ENCODE results near the gene NRG3.

NRG3 gene

GRCh38 chr10:81963606-81964005 is 88.6 kb downstream of the NRG3 start:
- Histone ChIP-seq H3K36me3 (ENCODE audit: control insufficient read depth, low read depth, low read length) (no peaks in the 10 kb centered on the region), H3K27me3 (ENCODE audit: control insufficient read depth, insufficient read depth, low read length) (no peaks in the 10 kb centered on the region), H3K27ac (ENCODE audit: low read length) (no peak overlapping the region), H3K4me3 (ENCODE audit: low read length) (no peak overlapping the region), H3K9me3 (ENCODE audit: control insufficient read depth, low read depth, low read length) (no peaks in the 10 kb centered on the region), H3K4me1 (ENCODE audit: control insufficient read depth, low read depth, low read length) (no peaks in the 10 kb centered on the region), H3K9ac (ENCODE audit: low read length) (no peak overlapping the region)

GRCh38 chr10:81967716-81968115 is 92.7 kb downstream of the NRG3 start:
- no peak overlapping the region for H3K9ac ChIP-seq (ENCODE audit: low read length)
- no peaks in the 10 kb centered on the region for H3K36me3 ChIP-seq (ENCODE audit: control insufficient read depth, low read depth, low read length)
- H3K27me3 ChIP-seq (ENCODE audit: control insufficient read depth, insufficient read depth, low read length) = no peaks in the 10 kb centered on the region

GRCh38 chr10:81969136-81969535 is 94.1 kb downstream of the NRG3 start:
- H3K4me1 ChIP-seq (ENCODE audit: control insufficient read depth, low read depth, low read length) = no peaks in the 10 kb centered on the region
- no peak overlapping the region for H3K9ac ChIP-seq (ENCODE audit: low read length)
- no peaks in the 10 kb centered on the region for H3K9me3 ChIP-seq (ENCODE audit: control insufficient read depth, low read depth, low read length)
- no peak overlapping the region for H3K4me3 ChIP-seq (ENCODE audit: low read length)
- no peaks in the 10 kb centered on the region for H3K36me3 ChIP-seq (ENCODE audit: control insufficient read depth, low read depth, low read length)
- H3K27me3 ChIP-seq (ENCODE audit: control insufficient read depth, insufficient read depth, low read length) = no peaks in the 10 kb centered on the region
- H3K27ac ChIP-seq (ENCODE audit: low read length) = no peak overlapping the region

More at GRCh38 chr10:81967716-81968115, 92.7 kb downstream of the NRG3 start:
- Histone ChIP-seq H3K9me3 (ENCODE audit: control insufficient read depth, low read depth, low read length) (no peaks in the 10 kb centered on the region), H3K27ac (ENCODE audit: low read length) (no peak overlapping the region), H3K4me3 (ENCODE audit: low read length) (no peak overlapping the region), H3K4me1 (ENCODE audit: control insufficient read depth, low read depth, low read length) (no peaks in the 10 kb centered on the region)

- no peaks in the 10 kb centered on the region for H3K27me3 ChIP-seq (ENCODE audit: control insufficient read depth, insufficient read depth, low read length)
- no peaks in the 10 kb centered on the region for H3K36me3 ChIP-seq (ENCODE audit: control insufficient read depth, low read depth, low read length)
- no peak overlapping the region for H3K4me3 ChIP-seq (ENCODE audit: low read length)
- no peaks in the 10 kb centered on the region for H3K9me3 ChIP-seq (ENCODE audit: control insufficient read depth, low read depth, low read length)
- H3K27ac ChIP-seq (ENCODE audit: low read length) = no peak overlapping the region
- no peak overlapping the region for H3K9ac ChIP-seq (ENCODE audit: low read length)
- no peaks in the 10 kb centered on the region for H3K4me1 ChIP-seq (ENCODE audit: control insufficient read depth, low read depth, low read length)
Observed at GRCh38 chr10:81978238-81978637, 103.2 kb downstream of the NRG3 start.

GRCh38 chr10:81981724-81982123 is 106.7 kb downstream of the NRG3 start:
- no peak overlapping the region for H3K27ac ChIP-seq (ENCODE audit: low read length)
- no peak overlapping the region for H3K9ac ChIP-seq (ENCODE audit: low read length)
- no peaks in the 10 kb centered on the region for H3K4me1 ChIP-seq (ENCODE audit: control insufficient read depth, low read depth, low read length)
- H3K27me3 ChIP-seq (ENCODE audit: control insufficient read depth, insufficient read depth, low read length) = no peaks in the 10 kb centered on the region
- H3K9me3 ChIP-seq (ENCODE audit: control insufficient read depth, low read depth, low read length) = no peaks in the 10 kb centered on the region
- no peaks in the 10 kb centered on the region for H3K36me3 ChIP-seq (ENCODE audit: control insufficient read depth, low read depth, low read length)
- no peak overlapping the region for H3K4me3 ChIP-seq (ENCODE audit: low read length)

- Histone ChIP-seq H3K27me3 (ENCODE audit: control insufficient read depth, insufficient read depth, low read length) (no peaks in the 10 kb centered on the region), H3K36me3 (ENCODE audit: control insufficient read depth, low read depth, low read length) (no peaks in the 10 kb centered on the region), H3K27ac (ENCODE audit: low read length) (no peak overlapping the region), H3K4me1 (ENCODE audit: control insufficient read depth, low read depth, low read length) (no peaks in the 10 kb centered on the region), H3K4me3 (ENCODE audit: low read length) (no peak overlapping the region), H3K9ac (ENCODE audit: low read length) (no peak overlapping the region), H3K9me3 (ENCODE audit: control insufficient read depth, low read depth, low read length) (no peaks in the 10 kb centered on the region)
Observed at GRCh38 chr10:81984428-81984827, 109.4 kb downstream of the NRG3 start.

GRCh38 chr10:81995254-81995653 is 120.3 kb downstream of the NRG3 start:
- H3K9ac ChIP-seq (ENCODE audit: low read length) = no peak overlapping the region
- H3K27me3 ChIP-seq (ENCODE audit: control insufficient read depth, insufficient read depth, low read length) = no peaks in the 10 kb centered on the region
- no peak overlapping the region for H3K27ac ChIP-seq (ENCODE audit: low read length)
- H3K4me3 ChIP-seq (ENCODE audit: low read length) = no peak overlapping the region
- H3K36me3 ChIP-seq (ENCODE audit: control insufficient read depth, low read depth, low read length) = no peaks in the 10 kb centered on the region
- H3K9me3 ChIP-seq (ENCODE audit: control insufficient read depth, low read depth, low read length) = no peaks in the 10 kb centered on the region
- peaks cover 6% of the 10 kb centered on the region for H3K4me1 ChIP-seq (ENCODE audit: control insufficient read depth, low read depth, low read length)

- Histone ChIP-seq H3K27me3 (ENCODE audit: control insufficient read depth, insufficient read depth, low read length) (no peaks in the 10 kb centered on the region), H3K9me3 (ENCODE audit: control insufficient read depth, low read depth, low read length) (no peaks in the 10 kb centered on the region), H3K27ac (ENCODE audit: low read length) (no peak overlapping the region), H3K36me3 (ENCODE audit: control insufficient read depth, low read depth, low read length) (no peaks in the 10 kb centered on the region), H3K4me3 (ENCODE audit: low read length) (no peak overlapping the region), H3K4me1 (ENCODE audit: control insufficient read depth, low read depth, low read length) (peaks cover 6% of the 10 kb centered on the region), H3K9ac (ENCODE audit: low read length) (no peak overlapping the region)
Observed at GRCh38 chr10:81996927-81997326, 121.9 kb downstream of the NRG3 start.

GRCh38 chr10:82020999-82021398 is 146.0 kb downstream of the NRG3 start:
- Histone ChIP-seq H3K27ac (ENCODE audit: low read length) (no peak overlapping the region), H3K9me3 (ENCODE audit: control insufficient read depth, low read depth, low read length) (no peaks in the 10 kb centered on the region), H3K27me3 (ENCODE audit: control insufficient read depth, insufficient read depth, low read length) (no peaks in the 10 kb centered on the region), H3K36me3 (ENCODE audit: control insufficient read depth, low read depth, low read length) (no peaks in the 10 kb centered on the region), H3K4me3 (ENCODE audit: low read length) (no peak overlapping the region), H3K9ac (ENCODE audit: low read length) (no peak overlapping the region), H3K4me1 (ENCODE audit: control insufficient read depth, low read depth, low read length) (no peaks in the 10 kb centered on the region)

GRCh38 chr10:82027711-82028110 is 152.7 kb downstream of the NRG3 start:
- Histone ChIP-seq H3K27me3 (ENCODE audit: control insufficient read depth, insufficient read depth, low read length) (no peaks in the 10 kb centered on the region), H3K36me3 (ENCODE audit: control insufficient read depth, low read depth, low read length) (no peaks in the 10 kb centered on the region), H3K4me1 (ENCODE audit: control insufficient read depth, low read depth, low read length) (peaks cover 4% of the 10 kb centered on the region), H3K4me3 (ENCODE audit: low read length) (no peak overlapping the region), H3K9me3 (ENCODE audit: control insufficient read depth, low read depth, low read length) (no peaks in the 10 kb centered on the region), H3K9ac (ENCODE audit: low read length) (no peak overlapping the region), H3K27ac (ENCODE audit: low read length) (no peak overlapping the region)

GRCh38 chr10:82037076-82037475 is 162.1 kb downstream of the NRG3 start:
- H3K36me3 ChIP-seq (ENCODE audit: control insufficient read depth, low read depth, low read length) = no peaks in the 10 kb centered on the region
- H3K9me3 ChIP-seq (ENCODE audit: control insufficient read depth, low read depth, low read length) = no peaks in the 10 kb centered on the region
- H3K27ac ChIP-seq (ENCODE audit: low read length) = no peak overlapping the region
- H3K4me1 ChIP-seq (ENCODE audit: control insufficient read depth, low read depth, low read length) = peaks cover 11% of the 10 kb centered on the region
- H3K9ac ChIP-seq (ENCODE audit: low read length) = no peak overlapping the region
- no peak overlapping the region for H3K4me3 ChIP-seq (ENCODE audit: low read length)
- no peaks in the 10 kb centered on the region for H3K27me3 ChIP-seq (ENCODE audit: control insufficient read depth, insufficient read depth, low read length)

- no peaks in the 10 kb centered on the region for H3K27me3 ChIP-seq (ENCODE audit: control insufficient read depth, insufficient read depth, low read length)
Observed at GRCh38 chr10:82038587-82038986, 163.6 kb downstream of the NRG3 start.

More at GRCh38 chr10:82038587-82038986, 163.6 kb downstream of the NRG3 start:
- no peak overlapping the region for H3K4me3 ChIP-seq (ENCODE audit: low read length)
- no peak overlapping the region for H3K9ac ChIP-seq (ENCODE audit: low read length)
- no peaks in the 10 kb centered on the region for H3K36me3 ChIP-seq (ENCODE audit: control insufficient read depth, low read depth, low read length)
- H3K4me1 ChIP-seq (ENCODE audit: control insufficient read depth, low read depth, low read length) = peaks cover 11% of the 10 kb centered on the region
- H3K9me3 ChIP-seq (ENCODE audit: control insufficient read depth, low read depth, low read length) = no peaks in the 10 kb centered on the region
- no peak overlapping the region for H3K27ac ChIP-seq (ENCODE audit: low read length)

All from iPS-18a (cell line).